ENCODE data around the gene CNTNAP5.

DNA sequence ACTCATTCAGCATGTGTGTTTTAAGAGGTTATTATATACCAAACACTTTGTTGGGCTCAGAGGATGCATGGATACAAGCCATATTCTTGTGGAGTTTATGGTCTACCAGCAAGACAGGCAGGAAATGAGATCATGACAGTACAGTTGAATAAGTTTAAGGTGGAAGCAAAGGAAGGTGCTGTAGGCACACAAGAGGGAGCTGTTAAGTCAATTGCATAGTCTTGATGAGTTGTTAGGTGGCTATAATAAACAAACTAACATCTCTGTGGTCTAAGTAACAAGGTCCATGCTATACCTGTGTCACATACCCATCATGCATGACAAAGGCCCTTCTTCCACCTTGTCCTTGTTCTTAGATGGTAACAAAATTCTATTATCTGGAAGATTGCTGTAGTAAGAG is 538.3 kb downstream of the CNTNAP5 start:
- TF ChIP-seq POLR2AphosphoS5 (IDR thresholded peaks at IDR 0.05): no peak
- TF ChIP-seq, protein P1, sequence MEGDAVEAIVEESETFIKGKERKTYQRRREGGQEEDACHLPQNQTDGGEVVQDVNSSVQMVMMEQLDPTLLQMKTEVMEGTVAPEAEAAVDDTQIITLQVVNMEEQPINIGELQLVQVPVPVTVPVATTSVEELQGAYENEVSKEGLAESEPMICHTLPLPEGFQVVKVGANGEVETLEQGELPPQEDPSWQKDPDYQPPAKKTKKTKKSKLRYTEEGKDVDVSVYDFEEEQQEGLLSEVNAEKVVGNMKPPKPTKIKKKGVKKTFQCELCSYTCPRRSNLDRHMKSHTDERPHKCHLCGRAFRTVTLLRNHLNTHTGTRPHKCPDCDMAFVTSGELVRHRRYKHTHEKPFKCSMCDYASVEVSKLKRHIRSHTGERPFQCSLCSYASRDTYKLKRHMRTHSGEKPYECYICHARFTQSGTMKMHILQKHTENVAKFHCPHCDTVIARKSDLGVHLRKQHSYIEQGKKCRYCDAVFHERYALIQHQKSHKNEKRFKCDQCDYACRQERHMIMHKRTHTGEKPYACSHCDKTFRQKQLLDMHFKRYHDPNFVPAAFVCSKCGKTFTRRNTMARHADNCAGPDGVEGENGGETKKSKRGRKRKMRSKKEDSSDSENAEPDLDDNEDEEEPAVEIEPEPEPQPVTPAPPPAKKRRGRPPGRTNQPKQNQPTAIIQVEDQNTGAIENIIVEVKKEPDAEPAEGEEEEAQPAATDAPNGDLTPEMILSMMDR (IDR thresholded peaks at IDR 0.05): no peak
- no peak for TF ChIP-seq EP300 (IDR thresholded peaks at IDR 0.05)

Data from esophagus muscularis mucosa (tissue), 4 donors.